SKM-1 (cell line): ENCODE measurements around the gene RAB3A.
A peak's percentile ranks its signal among the peaks of the same experiment; 100 is the strongest.
"Not testable (repeated sequence)": the region's sequence is repeated elsewhere in the genome, so short reads cannot be mapped to it uniquely, and the experiment has no call there.

Experiments used
- DNase-seq: peaks from one replicate; lab custom pipeline; 2025; ENCODE audit not compliant: unreplicated experiment; lab: John Stamatoyannopoulos, UW

Gene RAB3A

GRCh38 chr19:18224525-18225354 is 20.9 kb upstream of the RAB3A start:
- peak; percentile 89 for DNase-seq

GRCh38 chr19:18223860-18224524 is 20.1 kb upstream of the RAB3A start:
- peak; percentile 61 for DNase-seq

- DNase-seq = no peak
These were observed 18.2 kb upstream of the RAB3A start for GRCh38 chr19:18221815-18222725.

GRCh38 chr19:18220632-18221275 is 16.9 kb upstream of the RAB3A start:
- no peak for DNase-seq

- DNase-seq = no peak
These were observed 16.2 kb upstream of the RAB3A start for GRCh38 chr19:18219911-18220631.

GRCh38 chr19:18218600-18218999 is 14.8 kb upstream of the RAB3A start:
- DNase-seq = no peak

- DNase-seq = no peak
These were observed 14.3 kb upstream of the RAB3A start for GRCh38 chr19:18218159-18218558.

- no peak for DNase-seq
These were observed 12.9 kb upstream of the RAB3A start for GRCh38 chr19:18216789-18217188.

- no peak for DNase-seq
These were observed 11.1 kb upstream of the RAB3A start for GRCh38 chr19:18214779-18215433.

- DNase-seq = no peak
These were observed 7.8 kb upstream of the RAB3A start for GRCh38 chr19:18211683-18212082.

GRCh38 chr19:18209912-18210311 is 6.1 kb upstream of the RAB3A start:
- not testable (repeated sequence) for DNase-seq

GRCh38 chr19:18208098-18208951 is 4.5 kb upstream of the RAB3A start:
- no peak for DNase-seq

GRCh38 chr19:18206018-18206417 is 2.2 kb upstream of the RAB3A start:
- DNase-seq = no peak

GRCh38 chr19:18205200-18205892 is 1.5 kb upstream of the RAB3A start:
- DNase-seq = no peak

- peak; percentile 60 for DNase-seq
These were observed 755 bp upstream of the RAB3A start for GRCh38 chr19:18204394-18205199.

GRCh38 chr19:18203408-18203862 is 407 bp downstream of the RAB3A start:
- DNase-seq = no peak

GRCh38 chr19:18202778-18203407 is 949 bp downstream of the RAB3A start:
- no peak for DNase-seq
